T-cell (primary cell): ENCODE results near the gene SYNE2. TPM values are rescaled to one million over a fixed set of nuclear protein-coding genes. Genes with fewer than 3 reads are reported as not detected.
A peak's percentile ranks its signal among the peaks of the same experiment; 100 is the strongest.

Experiments
- ATAC-seq, 4 experiments: fragments of 200-7000 bp in 3 of 4; fragments of 150-1000 bp in 1 of 4; cut with Tn5 transposase; replicated peaks in 1 of 4; 1 replicate in 3 of 4; 2 replicates in 1 of 4; pipeline ENCODE4 v1.10.0; 2021; ENCODE audit warnings: moderate library complexity in 3 of 4, mild to moderate bottlenecking in 2 of 4, moderate number of reproducible peaks in 1 of 4
- CTCF ChIA-PET, 2 donors: fragments of 300-600 bp; sonication (Branson Sonifier 250); formaldehyde crosslinking; loops; one replicate each; lab custom pipeline; 2022; ENCODE audit warnings: antibody characterized with exemption in 2 of 2; lab: Charles Lee
- POLR2A ChIA-PET, 2 donors: fragments of 300-600 bp; sonication (Branson Sonifier 250); formaldehyde crosslinking; loops; one replicate each; lab custom pipeline; 2022; ENCODE audit warnings: antibody characterized with exemption in 2 of 2; lab: Charles Lee
- DNase-seq, 35 experiments: peaks; one replicate each; pipeline versions ENCODE4 v3.0.0 to v3.0.0-alpha.2; 2013 to 2023
- H3K27ac ChIP-seq: one replicate; pipeline ENCODE4 v1.5.1; 2013; ENCODE audit warnings: low read length
- H3K27me3 ChIP-seq, 2 experiments: replicated peaks in 1 of 2; 1 replicate in 1 of 2; 2 replicates in 1 of 2; pipeline versions ENCODE4 v1.6.1 to v1.7.0; 2013; ENCODE audit warnings: low read length in 1 of 2, mixed read lengths in 1 of 2; ENCODE audit not compliant: control insufficient read depth in 2 of 2, insufficient read depth in 2 of 2; ENCODE audit errors: extremely low read depth in 1 of 2
- H3K36me3 ChIP-seq, 2 donors: 1 replicate in 1 of 2; 2 replicates in 1 of 2; pipeline versions ENCODE4 v1.6.1 to v1.7.0; 2013; ENCODE audit warnings: low read length in 1 of 2; ENCODE audit not compliant: control insufficient read depth in 2 of 2, insufficient read depth in 1 of 2; ENCODE audit errors: extremely low read depth in 1 of 2
- H3K4me1 ChIP-seq, 2 experiments: 1 replicate in 1 of 2; 2 replicates in 1 of 2; pipeline versions ENCODE4 v1.6.1 to v1.7.0; 2013; ENCODE audit warnings: low read length in 2 of 2, mixed read lengths in 1 of 2; ENCODE audit not compliant: insufficient read depth in 2 of 2, control insufficient read depth in 1 of 2; ENCODE audit errors: extremely low read depth in 1 of 2
- H3K4me3 ChIP-seq, 2 donors: 1 replicate in 1 of 2; 2 replicates in 1 of 2; pipeline versions ENCODE4 v1.5.1 to v1.7.0; 2013; ENCODE audit warnings: mild to moderate bottlenecking in 2 of 2, low read length in 1 of 2, moderate library complexity in 1 of 2; ENCODE audit not compliant: control insufficient read depth in 1 of 2; ENCODE audit errors: extremely low read depth in 1 of 2
- H3K9me3 ChIP-seq: 2 replicates; pipeline ENCODE4 v1.7.0; 2013
- H3K27ac Mint-ChIP-seq, 2 donors: one replicate each; pipeline ENCODE4 v1.8.0; 2020 to 2021; ENCODE audit warnings: mild to moderate bottlenecking in 2 of 2, mixed read lengths in 2 of 2
- H3K27me3 Mint-ChIP-seq, 2 donors: one replicate each; pipeline ENCODE4 v1.8.0; 2021 to 2022; ENCODE audit warnings: mixed read lengths in 2 of 2
- H3K36me3 Mint-ChIP-seq: one replicate; pipeline ENCODE4 v1.8.0; 2021; ENCODE audit warnings: mixed read lengths
- H3K4me1 Mint-ChIP-seq, 3 donors: one replicate each; pipeline ENCODE4 v1.8.0; 2020 to 2022; ENCODE audit warnings: mixed read lengths in 3 of 3, mild to moderate bottlenecking in 1 of 3
- H3K4me3 Mint-ChIP-seq, 3 donors: one replicate each; pipeline ENCODE4 v1.8.0; 2020 to 2022; ENCODE audit warnings: mild to moderate bottlenecking in 3 of 3, mixed read lengths in 3 of 3, moderate library complexity in 3 of 3
- H3K9me3 Mint-ChIP-seq, 3 donors: one replicate each; pipeline ENCODE4 v1.8.0; 2020 to 2022; ENCODE audit warnings: mixed read lengths in 3 of 3
- WGBS: methylation state at CpG from one replicate; pipeline ENCODE4 v1.1.5; 2013; ENCODE audit warnings: missing lambda C conversion rate; ENCODE audit not compliant: insufficient coverage; 5-methylcytosine and 5-hydroxymethylcytosine counted together
- total RNA-seq, 35 experiments: library from RNA in 6 of 35; stranded (reverse) in 6 of 35; fragments of 120-200 nt in 1 of 35; gene quantifications; one replicate each; pipeline versions ENCODE4 v1.2.1 to v1.2.4 and lab custom pipeline; 2013 to 2026

SYNE2 gene
- total RNA-seq, 5 donors from 2014 or later (not counting 1 experiment from before 2014, with no cell fraction given): 150 to 321 (median 229) TPM

GRCh38 chr14:64008016-64008415 lies 155.2 kb downstream of the SYNE2 start:
- ChIA-PET CTCF (interaction anchor here in 1 of 2 donors (1.0 kb wide), 1 partner anchor 297 kb away, joined by 4 read pairs; no protein-coding TSS in a partner anchor), POLR2A (no interaction called here)
- no CpG with 5 or more reads among the region's 2 CpGs for WGBS
- peaks cover 58% of the 10 kb centered on the region for H3K36me3 Mint-ChIP-seq
- no peak for DNase-seq
- ATAC-seq: no peak
- Histone ChIP-seq H3K9me3 (no peaks in the 10 kb centered on the region), H3K4me3 (no peak overlapping the region), H3K36me3 (peaks cover 0 to 77% of the 10 kb centered on the region in 2 donors), H3K4me1 (no peaks in the 10 kb centered on the region), H3K27me3 (no peaks in the 10 kb centered on the region), H3K27ac (no peak overlapping the region)
- H3K9me3 Mint-ChIP-seq: no peaks in the 10 kb centered on the region
- H3K4me1 Mint-ChIP-seq: peaks cover 0 to 7% (median 0%) of the 10 kb centered on the region in 3 donors
- H3K27me3 Mint-ChIP-seq: no peaks in the 10 kb centered on the region
- no peak overlapping the region for H3K4me3 Mint-ChIP-seq
- no peak overlapping the region for H3K27ac Mint-ChIP-seq

DNA sequence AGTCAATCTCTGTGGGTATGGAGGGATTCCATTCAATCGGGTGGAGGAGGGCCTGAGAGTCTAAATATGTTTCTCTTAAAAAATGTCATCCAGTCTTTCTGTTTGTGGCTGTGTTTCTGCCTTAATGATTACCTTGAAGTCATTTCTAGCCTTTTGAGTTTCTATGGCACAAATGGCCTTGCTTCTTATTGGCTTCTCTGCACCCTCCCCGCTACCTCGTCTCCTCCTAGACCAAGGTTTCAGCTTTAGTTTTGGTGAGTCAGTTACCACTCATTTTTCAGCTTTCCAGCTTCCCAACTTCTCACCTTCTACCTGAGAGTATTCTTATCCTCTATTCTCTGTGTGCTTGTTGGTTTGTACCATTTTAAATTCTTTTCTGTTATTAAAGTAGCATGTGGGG lies 159.2 kb downstream of the SYNE2 start:
- Mint-ChIP-seq H3K4me1 (no peaks in the 10 kb centered on the region), H3K4me3 (no peak overlapping the region), H3K27ac (no peak overlapping the region), H3K36me3 (peaks cover 55% of the 10 kb centered on the region), H3K27me3 (no peaks in the 10 kb centered on the region), H3K9me3 (no peaks in the 10 kb centered on the region)
- no peak for ATAC-seq
- CTCF ChIA-PET: no interaction called here
- no peaks in the 10 kb centered on the region for H3K9me3 ChIP-seq
- H3K4me1 ChIP-seq: no peaks in the 10 kb centered on the region
- H3K36me3 ChIP-seq: peaks cover 0 to 47% of the 10 kb centered on the region in 2 donors
- DNase-seq: no peak
- no peaks in the 10 kb centered on the region for H3K27me3 ChIP-seq
- H3K4me3 ChIP-seq: no peak overlapping the region
- POLR2A ChIA-PET: interaction anchor here (0.6 to 0.8 kb wide), 2 partner anchors 90 to 359 kb away, joined by 3 to 13 read pairs; no protein-coding TSS in a partner anchor
- no peak overlapping the region for H3K27ac ChIP-seq
- no CpG with 5 or more reads among the region's 3 CpGs for WGBS

GRCh38 chr14:64012720-64013119 lies 159.9 kb downstream of the SYNE2 start:
- DNase-seq (no peak), ATAC-seq (no peak)
- Mint-ChIP-seq H3K27ac (no peak overlapping the region), H3K9me3 (no peaks in the 10 kb centered on the region), H3K4me3 (no peak overlapping the region), H3K4me1 (no peaks in the 10 kb centered on the region), H3K36me3 (peaks cover 54% of the 10 kb centered on the region), H3K27me3 (no peaks in the 10 kb centered on the region)
- ChIA-PET CTCF (interaction anchor here in 1 of 2 donors (0.7 kb wide), 1 partner anchor 101 kb away, joined by 3 read pairs; no protein-coding TSS in a partner anchor), POLR2A (interaction anchor here in 1 of 2 donors (0.7 kb wide), 1 partner anchor 26 kb away, joined by 3 read pairs; no protein-coding TSS in a partner anchor)
- Histone ChIP-seq H3K27me3 (no peaks in the 10 kb centered on the region), H3K36me3 (peaks cover 0 to 43% of the 10 kb centered on the region in 2 donors), H3K4me3 (no peak overlapping the region), H3K4me1 (no peaks in the 10 kb centered on the region), H3K27ac (no peak overlapping the region), H3K9me3 (no peaks in the 10 kb centered on the region)
- no CpG with 5 or more reads among the region's 1 CpG for WGBS

DNA sequence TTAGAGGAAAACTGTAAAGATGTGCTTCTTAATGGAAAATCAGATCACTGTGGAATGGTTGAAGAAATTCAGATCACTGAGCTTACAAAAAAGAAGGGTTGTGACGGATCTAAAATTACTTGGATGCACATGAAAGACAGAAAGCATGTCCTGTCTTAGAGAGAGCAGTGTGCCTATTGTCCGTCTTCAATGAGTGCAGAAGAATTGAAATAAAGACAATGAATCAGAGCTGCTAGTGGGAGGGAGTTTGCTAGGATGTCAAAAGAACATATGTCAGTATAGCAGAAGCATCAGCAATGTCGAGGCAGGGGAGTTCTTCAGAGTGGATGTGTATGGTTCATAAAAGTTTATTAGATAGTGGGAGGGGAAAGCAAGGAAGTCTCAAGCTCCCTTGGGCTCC lies 172.7 kb downstream of the SYNE2 start:
- no peak for ATAC-seq
- POLR2A ChIA-PET: no interaction called here
- no peak for DNase-seq
- Histone ChIP-seq H3K27ac (no peak overlapping the region), H3K27me3 (no peaks in the 10 kb centered on the region), H3K36me3 (peaks cover 3 to 83% of the 10 kb centered on the region in 2 donors), H3K9me3 (no peaks in the 10 kb centered on the region), H3K4me1 (no peaks in the 10 kb centered on the region), H3K4me3 (no peak overlapping the region)
- Mint-ChIP-seq H3K9me3 (no peaks in the 10 kb centered on the region), H3K27me3 (no peaks in the 10 kb centered on the region), H3K36me3 (peaks cover 72% of the 10 kb centered on the region), H3K27ac (no peak overlapping the region), H3K4me3 (no peak overlapping the region), H3K4me1 (no peaks in the 10 kb centered on the region)
- WGBS: 100% methylated on average over 3 of the region's 3 CpGs
- CTCF ChIA-PET: no interaction called here

GRCh38 chr14:64026600-64026999 lies 173.8 kb downstream of the SYNE2 start:
- no peaks in the 10 kb centered on the region for H3K4me1 Mint-ChIP-seq
- H3K36me3 ChIP-seq: peaks cover 3 to 83% of the 10 kb centered on the region in 2 donors
- H3K4me1 ChIP-seq: no peaks in the 10 kb centered on the region
- no peak overlapping the region for H3K4me3 Mint-ChIP-seq
- no peaks in the 10 kb centered on the region for H3K9me3 ChIP-seq
- no peaks in the 10 kb centered on the region for H3K27me3 Mint-ChIP-seq
- H3K4me3 ChIP-seq: no peak overlapping the region
- DNase-seq (peak in 1 of 35 experiments; percentile 16), ATAC-seq (no peak)
- no peak overlapping the region for H3K27ac ChIP-seq
- no peaks in the 10 kb centered on the region for H3K9me3 Mint-ChIP-seq
- WGBS: 69% methylated on average over 2 of the region's 2 CpGs
- CTCF ChIA-PET: interaction anchor here in 1 of 2 donors (0.8 kb wide), 1 partner anchor 185 kb away, joined by 5 read pairs; no protein-coding TSS in a partner anchor
- H3K36me3 Mint-ChIP-seq: peaks cover 72% of the 10 kb centered on the region
- no peak overlapping the region for H3K27ac Mint-ChIP-seq
- POLR2A ChIA-PET: no interaction called here
- no peaks in the 10 kb centered on the region for H3K27me3 ChIP-seq

- Mint-ChIP-seq H3K36me3 (peaks cover 59% of the 10 kb centered on the region), H3K9me3 (no peaks in the 10 kb centered on the region), H3K27ac (no peak overlapping the region), H3K27me3 (no peaks in the 10 kb centered on the region), H3K4me3 (no peak overlapping the region), H3K4me1 (peaks cover 0 to 14% (median 0%) of the 10 kb centered on the region in 3 donors)
- no peaks in the 10 kb centered on the region for H3K4me1 ChIP-seq
- H3K27me3 ChIP-seq: no peaks in the 10 kb centered on the region
- H3K36me3 ChIP-seq: peaks cover 3 to 32% of the 10 kb centered on the region in 2 donors
- H3K27ac ChIP-seq: no peak overlapping the region
- no CpG with 5 or more reads among the region's 1 CpG for WGBS
- no peaks in the 10 kb centered on the region for H3K9me3 ChIP-seq
- ATAC-seq (no peak), DNase-seq (no peak)
- ChIA-PET CTCF (no interaction called here), POLR2A (interaction anchor here in 1 of 2 donors (0.6 to 0.7 kb wide), 2 partner anchors 102 to 200 kb away, joined by 3 to 6 read pairs; no protein-coding TSS in a partner anchor)
- no peak overlapping the region for H3K4me3 ChIP-seq
Measured at GRCh38 chr14:64035143-64035542, 182.3 kb downstream of the SYNE2 start.
